Body of pancreas (tissue), 4 donors: ENCODE results near the gene MND1. TPM values are rescaled to one million over a fixed set of nuclear protein-coding genes. Genes with fewer than 3 reads are reported as not detected.
"Not testable (repeated sequence)": the region's sequence is repeated elsewhere in the genome, so short reads cannot be mapped to it uniquely, and the experiment has no call there.

Source experiments
- ATAC-seq: fragments of 150-250 bp; one replicate; pipeline ENCODE4 v1.9.1; 2016
- DNase-seq, 4 donors: peaks; one replicate each; pipeline ENCODE4 v3.0.0-alpha.2; 2019
- H3K27ac ChIP-seq, 4 donors: fragments of 200-600 bp; sonication (generic); 1 replicate in 3 of 4; 2 replicates in 1 of 4; pipeline versions ENCODE4 v1.5.1 to v1.6.1; 2016 to 2019; ENCODE audit warnings: mild to moderate bottlenecking in 1 of 4, mixed read lengths in 1 of 4, moderate library complexity in 1 of 4
- H3K27me3 ChIP-seq, 2 donors: fragments of 200-600 bp; sonication (generic); one replicate each; pipeline ENCODE4 v1.6.0; 2016; ENCODE audit warnings: mild to moderate bottlenecking in 1 of 2
- H3K36me3 ChIP-seq, 2 donors: fragments of 200-600 bp; sonication (generic); replicated peaks in 1 of 2; 2 replicates each; pipeline ENCODE4 v1.5.1; 2016; ENCODE audit warnings: low read depth in 2 of 2; ENCODE audit not compliant: insufficient read depth in 1 of 2
- H3K4me1 ChIP-seq: fragments of 200-600 bp; sonication (generic); one replicate; pipeline ENCODE4 v1.6.0; 2016
- H3K4me3 ChIP-seq, 2 donors: fragments of 200-600 bp; sonication (generic); 1 replicate in 1 of 2; 2 replicates in 1 of 2; pipeline ENCODE4 v1.5.1; 2016 to 2019
- H3K9me3 ChIP-seq, 3 donors: fragments of 200-600 bp; sonication (generic); 1 replicate in 2 of 3; 2 replicates in 1 of 3; pipeline ENCODE4 v1.5.1; 2016
- CTCF ChIP-seq, 7 experiments: fragments of 450-650 bp in 4 of 7; fragments of 200-600 bp in 3 of 7; sonication (generic) in 3 of 7; IDR thresholded peaks; one replicate each; pipeline ENCODE4 v1.5.1; 2016 to 2019; ENCODE audit warnings: antibody characterized with exemption in 7 of 7
- POLR2A ChIP-seq, 3 donors: fragments of 450-650 bp; IDR thresholded peaks; one replicate each; pipeline ENCODE4 v1.6.1; 2016; ENCODE audit warnings: antibody characterized with exemption in 3 of 3, mild to moderate bottlenecking in 2 of 3
- WGBS, 2 donors: methylation state at CpG; one replicate each; pipeline ENCODE4 v1.1.5; 2017; 5-methylcytosine and 5-hydroxymethylcytosine counted together
- intact Hi-C: fragments of 100-400 bp; cut with DNase I; formaldehyde crosslinking; loops from one replicate; pipeline ENCODE4 v1.15.1; 2023
- small RNA-seq: library from RNA; depleted of rRNA; stranded (forward); fragments of <200 nt; gene quantifications from one replicate; pipeline ENCODE3, GENCODE V24; 2016
- total RNA-seq, 2 donors: library from RNA; depleted of rRNA; stranded (reverse); fragments of >200 nt; gene quantifications; one replicate each; pipeline ENCODE4 v1.1.0, GENCODE V29; 2016

Gene MND1
- total RNA-seq, 2 donors from 2014 or later: 1.0 TPM; not detected in 1

- Histone ChIP-seq H3K4me3 (no peak overlapping the region), H3K36me3 (no peaks in the 10 kb centered on the region), H3K27me3 (no peaks in the 10 kb centered on the region), H3K4me1 (peaks cover 4% of the 10 kb centered on the region), H3K9me3 (no peaks in the 10 kb centered on the region), H3K27ac (no peak overlapping the region)
- TF ChIP-seq POLR2A (IDR thresholded peaks at IDR 0.05) (no peak), CTCF (IDR thresholded peaks at IDR 0.05) (no peak)
- ATAC-seq (no peak), DNase-seq (no peak)
- intact Hi-C loops: no loop called here
- WGBS, 2 donors: 38 to 48% methylated on average over 1 of the region's 1 CpG
Observed at GRCh38 chr4:153458969-153459368, 114.5 kb downstream of the MND1 start.

GRCh38 chr4:153461549-153461948 is 117.1 kb downstream of the MND1 start:
- DNase-seq, H3K9me3 ChIP-seq, H3K27ac ChIP-seq, H3K36me3 ChIP-seq, ATAC-seq, H3K4me3 ChIP-seq, intact Hi-C loops, H3K27me3 ChIP-seq: not testable (repeated sequence)
- H3K4me1 ChIP-seq: peaks cover 21% of the 10 kb centered on the region
- 90 to 93% methylated on average over 4 of the region's 4 CpGs for WGBS, 2 donors

- ATAC-seq (no peak), DNase-seq (no peak)
- Histone ChIP-seq H3K27me3 (no peaks in the 10 kb centered on the region), H3K4me1 (peaks cover 31% of the 10 kb centered on the region), H3K4me3 (no peak overlapping the region), H3K27ac (peak overlapping the region in 3 of 4 donors; percentile 23 to 96 (median 95)), H3K36me3 (no peaks in the 10 kb centered on the region), H3K9me3 (no peaks in the 10 kb centered on the region)
- intact Hi-C loops: no loop called here
- TF ChIP-seq POLR2A (IDR thresholded peaks at IDR 0.05) (no peak), CTCF (IDR thresholded peaks at IDR 0.05) (no peak)
- 36 to 43% methylated on average over 1 of the region's 1 CpG for WGBS, 2 donors
Observed at GRCh38 chr4:153464068-153464467, 119.6 kb downstream of the MND1 start.

Small RNAs within 50 kb of the gene (small RNA-seq; reads per million reads assigned to genes)
- not detected for gene RN7SL419P

Other genes starting within 250 kb of the MND1 start
- 10 to 100 TPM; 31.3 to 42.0 TPM for gene TRIM2, start 140.2 kb upstream of the MND1 start, total RNA-seq
- gene TMEM131L, start 121.7 kb downstream of the MND1 start, total RNA-seq: 10 to 100 TPM; 47.1 to 63.6 TPM